Peyer's patch (tissue), 4 donors: ENCODE results near the gene SSH2.

Experiments
- CTCF ChIP-seq, 6 experiments: fragments of 450-650 bp in 4 of 6; fragments of 200-600 bp in 2 of 6; sonication (generic) in 1 of 6; IDR thresholded peaks; one replicate each; pipeline ENCODE4 v1.5.1; 2017 to 2019; ENCODE audit warnings: antibody characterized with exemption in 6 of 6, mild to moderate bottlenecking in 3 of 6, moderate library complexity in 1 of 6
- POLR2A ChIP-seq, 2 donors: fragments of 450-650 bp; IDR thresholded peaks; one replicate each; pipeline ENCODE4 v1.5.1; 2017; ENCODE audit warnings: antibody characterized with exemption in 2 of 2, mild to moderate bottlenecking in 2 of 2, moderate library complexity in 2 of 2

DNA sequence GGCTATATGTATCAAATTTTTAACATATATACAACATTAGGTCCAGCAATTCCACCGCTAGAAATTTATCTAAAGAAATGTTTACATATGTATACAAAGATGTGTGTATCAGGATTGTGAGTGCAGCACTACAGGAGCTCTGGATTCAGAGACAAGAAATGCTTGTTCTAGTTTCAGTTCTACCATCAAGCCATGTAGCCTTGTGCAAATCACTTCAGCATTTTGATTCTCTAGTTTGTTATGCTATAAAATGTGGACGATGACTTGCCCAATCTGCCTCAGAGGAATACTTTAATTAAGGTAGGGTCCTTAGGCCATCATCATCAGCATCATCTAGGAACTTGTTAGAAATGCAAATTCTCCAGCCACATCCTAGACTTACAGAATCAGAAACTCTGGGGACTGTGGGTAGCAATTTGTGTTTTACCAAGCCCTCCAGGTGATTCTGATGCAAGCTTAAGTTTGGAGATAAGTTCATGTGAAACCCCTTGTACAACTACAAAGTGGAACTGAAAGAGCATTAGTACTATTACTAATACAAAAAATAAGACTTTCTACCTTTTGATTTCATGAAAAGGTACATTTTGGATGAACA, 176.1 kb downstream of the SSH2 start:
- no peak for TF ChIP-seq CTCF (IDR thresholded peaks at IDR 0.05)
- no peak for TF ChIP-seq POLR2A (IDR thresholded peaks at IDR 0.05)
